KOPT-K1 (cell line): ENCODE data around the gene EXOC3L1.

Experiments
- H3K27ac ChIP-seq: fragments of 200-600 bp; sonication (generic); 2 replicates; pipeline ENCODE4 v1.5.1; 2016; ENCODE audit warnings: antibody characterized with exemption, mild to moderate bottlenecking, low read depth, low read length; ENCODE audit not compliant: poor library complexity, severe bottlenecking
- H3K36me3 ChIP-seq: fragments of 200-600 bp; sonication (generic); 2 replicates; pipeline ENCODE4 v1.5.1; 2017; ENCODE audit warnings: antibody characterized with exemption, mild to moderate bottlenecking, low read length, moderate library complexity; ENCODE audit not compliant: insufficient read depth
- H3K9me3 ChIP-seq: fragments of 200-600 bp; sonication (generic); 2 replicates; pipeline ENCODE4 v1.5.1; 2017; ENCODE audit warnings: antibody characterized with exemption, low read length, mild to moderate bottlenecking; ENCODE audit not compliant: insufficient read depth, poor library complexity, severe bottlenecking

Gene EXOC3L1

GRCh38 chr16:67206838-67207248 lies 16.9 kb upstream of the EXOC3L1 start:
- peaks cover 40% of the 10 kb centered on the region for H3K36me3 ChIP-seq

DNA sequence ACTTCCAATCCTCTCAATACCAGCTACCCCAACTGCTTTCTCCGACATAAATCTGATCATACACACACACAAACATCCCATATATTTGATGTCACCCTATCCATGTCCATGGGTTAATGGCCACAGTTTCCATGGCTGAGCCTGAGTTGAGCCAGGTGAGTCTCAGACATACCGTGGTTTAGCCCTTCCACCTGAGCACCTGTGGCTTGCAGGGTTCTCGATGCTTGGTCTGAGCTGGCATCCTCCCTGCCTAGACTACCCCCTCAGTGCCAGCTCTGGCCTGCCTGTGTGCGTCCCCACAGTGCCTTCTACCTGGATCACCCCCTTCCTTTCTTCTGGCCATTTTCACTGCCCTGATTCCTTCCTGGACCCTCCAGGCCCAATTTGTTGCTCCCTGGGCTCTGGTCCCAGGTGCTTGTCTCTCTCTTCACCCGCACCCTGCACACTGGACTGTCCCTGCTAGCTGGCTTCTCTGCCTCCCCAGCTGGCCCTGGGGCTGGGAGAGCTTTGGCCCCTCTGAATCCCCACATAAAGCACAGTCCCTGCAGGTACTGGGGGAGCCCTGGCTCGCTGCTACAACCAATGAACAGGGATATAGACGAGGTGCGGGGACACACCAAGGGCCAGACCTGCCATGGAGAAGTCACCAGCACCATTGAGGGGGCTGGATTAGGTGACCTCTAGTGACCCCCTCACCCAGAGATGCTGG lies 16.3 kb upstream of the EXOC3L1 start:
- Histone ChIP-seq H3K9me3 (no peaks in the 10 kb centered on the region), H3K27ac (no peak overlapping the region), H3K36me3 (peaks cover 46% of the 10 kb centered on the region)

More at GRCh38 chr16:67206838-67207248, 16.9 kb upstream of the EXOC3L1 start:
- H3K9me3 ChIP-seq, result no peaks in the 10 kb centered on the region
- H3K27ac ChIP-seq, result no peak overlapping the region

- no peaks in the 10 kb centered on the region for H3K9me3 ChIP-seq
- H3K27ac ChIP-seq, result no peak overlapping the region
- H3K36me3 ChIP-seq, result peaks cover 67% of the 10 kb centered on the region
Observed at GRCh38 chr16:67204076-67204475, 14.1 kb upstream of the EXOC3L1 start.

GRCh38 chr16:67202956-67203493 lies 13.1 kb upstream of the EXOC3L1 start:
- H3K36me3 ChIP-seq, result peaks cover 77% of the 10 kb centered on the region
- no peak overlapping the region for H3K27ac ChIP-seq
- no peaks in the 10 kb centered on the region for H3K9me3 ChIP-seq

DNA sequence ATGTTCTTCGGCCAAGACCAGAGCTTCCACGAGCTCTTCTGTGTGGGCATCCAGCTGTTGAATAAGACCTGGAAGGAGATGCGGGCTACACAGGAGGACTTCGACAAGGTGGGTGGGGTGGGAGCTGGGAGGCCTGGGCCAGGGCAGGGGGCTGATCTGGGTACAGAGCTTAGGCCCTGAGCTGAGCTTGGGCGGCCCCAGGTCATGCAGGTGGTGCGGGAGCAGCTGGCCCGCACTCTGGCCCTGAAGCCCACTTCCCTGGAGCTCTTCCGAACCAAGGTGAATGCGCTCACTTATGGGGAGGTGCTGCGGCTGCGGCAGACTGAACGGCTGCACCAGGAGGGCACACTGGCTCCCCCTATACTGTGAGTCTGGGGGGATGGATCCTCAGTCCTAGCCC lies 12.5 kb upstream of the EXOC3L1 start:
- Histone ChIP-seq H3K36me3 (peaks cover 83% of the 10 kb centered on the region), H3K27ac (no peak overlapping the region), H3K9me3 (no peaks in the 10 kb centered on the region)

GRCh38 chr16:67201411-67202345 lies 11.7 kb upstream of the EXOC3L1 start:
- Histone ChIP-seq H3K36me3 (peaks cover 89% of the 10 kb centered on the region), H3K9me3 (no peaks in the 10 kb centered on the region), H3K27ac (no peak overlapping the region)

GRCh38 chr16:67200491-67200890 lies 10.6 kb upstream of the EXOC3L1 start:
- Histone ChIP-seq H3K27ac (no peak overlapping the region), H3K36me3 (peaks cover 90% of the 10 kb centered on the region), H3K9me3 (no peaks in the 10 kb centered on the region)

DNA sequence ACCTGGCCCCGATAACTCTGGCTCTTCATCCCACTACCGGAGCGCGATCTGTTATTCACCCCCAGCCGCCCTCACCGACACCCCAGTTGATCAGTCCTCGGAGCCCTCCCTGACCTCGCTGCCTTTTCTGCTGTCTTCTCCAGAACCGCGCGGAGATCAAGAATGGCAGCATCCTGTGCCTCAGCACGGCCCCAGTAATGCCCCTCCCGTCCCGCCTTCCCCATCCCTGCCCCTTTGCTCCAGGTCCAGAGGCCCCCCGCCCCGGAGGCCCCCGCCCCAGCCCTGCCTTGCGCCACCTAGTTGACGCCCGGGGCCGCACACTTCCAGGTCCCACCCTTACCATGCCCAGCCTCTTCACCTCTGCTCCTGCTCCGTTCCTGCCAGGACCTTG lies 9.9 kb upstream of the EXOC3L1 start:
- Histone ChIP-seq H3K9me3 (no peaks in the 10 kb centered on the region), H3K27ac (no peak overlapping the region), H3K36me3 (peaks cover 97% of the 10 kb centered on the region)

DNA sequence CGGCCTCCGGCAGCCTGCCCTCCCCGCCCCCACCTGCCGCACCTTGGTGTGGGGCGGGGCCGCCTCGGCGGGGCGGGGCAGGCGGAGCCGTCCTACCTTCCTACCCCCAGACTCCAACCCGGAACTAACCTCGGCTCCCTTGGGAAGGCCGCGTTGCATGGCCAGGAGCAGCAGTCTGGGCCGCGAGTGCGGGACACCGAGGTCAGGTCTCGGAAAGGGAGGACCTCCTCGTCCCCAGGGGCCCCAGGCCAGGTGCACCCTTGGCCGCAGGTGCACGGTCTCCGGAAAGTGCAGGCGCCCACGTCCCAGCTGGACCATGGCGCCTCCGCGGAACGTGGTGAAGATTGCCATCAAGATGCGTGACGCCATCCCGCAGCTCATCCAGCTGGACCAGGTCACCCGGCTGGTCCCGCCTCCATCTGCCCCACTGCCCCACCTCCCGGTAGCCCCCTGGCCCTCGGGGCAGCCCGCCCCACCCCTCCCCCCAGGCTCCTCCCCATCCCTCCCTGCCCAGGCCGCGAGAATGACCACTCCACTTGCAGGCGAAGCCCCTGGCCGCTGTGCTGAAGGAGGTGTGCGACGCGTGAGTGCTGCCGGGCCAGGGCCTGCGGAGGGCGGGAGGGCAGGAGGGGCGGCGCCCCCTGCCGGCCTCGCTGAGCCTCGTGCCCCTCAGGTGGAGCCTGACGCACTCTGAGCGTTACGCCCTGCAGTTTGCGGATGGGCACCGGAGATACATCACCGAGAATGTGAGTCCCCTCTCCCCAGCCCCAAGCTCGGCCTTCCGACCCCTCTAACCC lies 9.3 kb upstream of the EXOC3L1 start, which contains the start of gene ELMO3:
Gene ELMO3, plus strand, starts transcription at position 121 of the 797 bp plus-strand sequence. Its CDS starts 196 bp downstream, at position 317.
- Histone ChIP-seq H3K27ac (no peak within 1 kb of the TSS), H3K36me3 (peaks cover 99% of the 10 kb centered on the region)

DNA sequence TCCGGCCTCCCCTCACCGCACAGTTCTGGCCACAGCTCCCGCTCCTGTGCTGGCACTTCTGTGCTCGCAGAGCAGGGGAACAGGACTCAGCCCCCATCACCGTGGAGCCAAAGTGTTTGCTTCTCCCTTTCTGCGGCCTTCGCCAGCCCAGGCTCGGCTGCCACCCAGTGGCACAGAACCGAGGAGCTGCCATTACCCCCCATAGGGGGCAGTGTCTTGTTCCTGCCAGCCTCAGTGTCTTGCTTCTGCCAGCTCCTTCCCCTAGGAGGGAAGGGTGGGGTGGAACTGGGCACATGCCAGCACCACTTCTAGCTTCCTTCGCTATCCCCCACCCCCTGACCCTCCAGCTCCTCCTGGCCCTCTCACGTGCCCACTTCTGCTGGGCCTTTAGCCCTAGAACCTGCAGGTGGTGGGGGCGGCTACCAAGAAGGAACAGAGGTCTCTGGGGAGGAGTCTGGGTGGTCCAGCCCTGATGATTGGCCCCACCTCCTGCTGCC lies 8.3 kb upstream of the EXOC3L1 start:
- Histone ChIP-seq H3K36me3 (peaks cover 99% of the 10 kb centered on the region), H3K27ac (no peak overlapping the region), H3K9me3 (no peaks in the 10 kb centered on the region)

More for the DNA sequence above, 9.3 kb upstream of the EXOC3L1 start, which contains the start of gene ELMO3:
- H3K9me3 ChIP-seq, result no peaks in the 10 kb centered on the region

DNA sequence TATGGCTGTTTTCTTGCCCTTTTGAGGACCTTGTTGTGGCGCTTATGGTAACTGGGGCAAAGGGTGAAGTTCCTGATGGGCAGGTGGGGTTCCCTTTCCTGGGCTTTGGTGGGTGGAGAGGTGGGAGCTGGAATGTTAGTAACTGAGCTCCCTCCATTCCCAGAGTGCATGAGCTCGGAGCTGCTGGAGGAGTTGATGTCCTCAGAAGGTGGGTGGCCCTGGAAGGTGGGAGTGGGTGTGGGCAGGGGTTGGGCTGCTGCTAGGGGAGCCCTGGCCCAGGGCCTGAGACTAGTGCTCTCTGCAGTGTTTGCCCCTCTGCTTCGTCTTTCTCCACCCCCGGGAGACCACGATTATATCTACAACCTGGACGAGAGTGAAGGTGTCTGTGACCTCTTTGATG lies 7.8 kb upstream of the EXOC3L1 start:
- Histone ChIP-seq H3K9me3 (no peaks in the 10 kb centered on the region), H3K36me3 (peaks cover 95% of the 10 kb centered on the region), H3K27ac (no peak overlapping the region)

DNA sequence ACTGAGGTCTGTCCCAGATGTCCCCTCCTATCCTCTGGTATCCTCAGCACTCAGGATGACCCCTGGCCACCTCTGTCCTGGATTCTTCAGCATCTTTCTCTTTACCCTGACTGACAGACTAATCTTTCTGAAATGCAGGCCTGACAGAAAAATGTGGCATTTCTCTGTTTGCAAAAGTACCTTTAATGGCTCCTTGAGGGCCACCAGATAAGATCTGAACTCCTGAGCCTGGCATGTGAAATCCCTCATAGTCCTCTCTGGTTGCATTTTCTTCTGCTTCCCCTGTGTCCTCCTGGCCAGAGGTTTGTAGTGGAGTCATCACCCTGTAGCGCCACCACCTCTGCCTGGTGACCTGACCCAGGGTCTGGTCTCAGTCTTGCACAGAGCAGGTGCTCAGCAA lies 6.9 kb upstream of the EXOC3L1 start:
- Histone ChIP-seq H3K36me3 (peaks cover 87% of the 10 kb centered on the region), H3K9me3 (no peaks in the 10 kb centered on the region), H3K27ac (no peak overlapping the region)

GRCh38 chr16:67195676-67196075 lies 5.7 kb upstream of the EXOC3L1 start:
- Histone ChIP-seq H3K9me3 (no peaks in the 10 kb centered on the region), H3K27ac (no peak overlapping the region), H3K36me3 (peaks cover 75% of the 10 kb centered on the region)

GRCh38 chr16:67194260-67194659 lies 4.3 kb upstream of the EXOC3L1 start:
- Histone ChIP-seq H3K27ac (no peak overlapping the region), H3K36me3 (peaks cover 61% of the 10 kb centered on the region), H3K9me3 (no peaks in the 10 kb centered on the region)
